SU-DHL-6 (cell line): ENCODE data around the gene TNS4.

Experiments
- H2AFZ ChIP-seq: fragments of 200-600 bp; sonication (generic); 2 replicates; pipeline ENCODE4 v1.6.1; 2014; ENCODE audit warnings: low read depth, mild to moderate bottlenecking, moderate library complexity, mixed read lengths, antibody characterized with exemption, low read length; ENCODE audit not compliant: severe bottlenecking
- H3F3A ChIP-seq: fragments of 200-600 bp; shearing (Covaris generic); 2 replicates; pipeline ENCODE4 v1.6.0; 2016; ENCODE audit warnings: antibody characterized with exemption, mild to moderate bottlenecking; ENCODE audit not compliant: insufficient read depth
- H3K27ac ChIP-seq: fragments of 200-600 bp; sonication (generic); 2 replicates; pipeline ENCODE4 v1.5.1; 2016; ENCODE audit warnings: low read depth, mild to moderate bottlenecking, low read length, moderate library complexity, mixed read lengths
- H3K27me3 ChIP-seq: fragments of 200-600 bp; sonication (generic), shearing (Covaris generic); 2 replicates; pipeline ENCODE4 v1.6.0; 2014; ENCODE audit warnings: mild to moderate bottlenecking, low read length
- H3K36me3 ChIP-seq: fragments of 200-600 bp; sonication (generic); 2 replicates; pipeline ENCODE4 v1.6.1; 2014; ENCODE audit warnings: mild to moderate bottlenecking, low read length, mixed read lengths
- H3K4me2 ChIP-seq: fragments of 300-600, 200-600 bp; shearing (Covaris generic), sonication (generic); 2 replicates; pipeline ENCODE4 v1.6.0; 2014; ENCODE audit warnings: low read length, low read depth, mild to moderate bottlenecking; ENCODE audit not compliant: poor library complexity, severe bottlenecking
- H3K4me3 ChIP-seq: fragments of 200-600 bp; sonication (generic); 2 replicates; pipeline ENCODE4 v1.5.1; 2014; ENCODE audit warnings: antibody characterized with exemption, low read length, mild to moderate bottlenecking, mixed read lengths; ENCODE audit not compliant: insufficient read depth, poor library complexity, severe bottlenecking
- H3K79me2 ChIP-seq: fragments of 200-600 bp; sonication (generic); 2 replicates; pipeline ENCODE4 v1.6.1; 2014; ENCODE audit warnings: mild to moderate bottlenecking, low read length, moderate library complexity; ENCODE audit not compliant: insufficient read depth
- H3K9ac ChIP-seq: fragments of 200-600 bp; sonication (generic); 2 replicates; pipeline ENCODE4 v1.7.0; 2014; ENCODE audit warnings: mild to moderate bottlenecking, low read length
- H3K9me2 ChIP-seq: fragments of 200-600 bp; sonication (generic); replicated peaks from 2 replicates; pipeline ENCODE4 v1.6.1; 2014; ENCODE audit warnings: low read length; ENCODE audit not compliant: insufficient read depth
- H3K9me3 ChIP-seq: fragments of 200-600 bp; sonication (generic); 2 replicates; pipeline ENCODE4 v1.6.1; 2014; ENCODE audit warnings: low read length, mixed read lengths; ENCODE audit not compliant: insufficient read depth
- H4K20me1 ChIP-seq: fragments of 200-600 bp; sonication (generic); 2 replicates; pipeline ENCODE4 v1.6.1; 2014; ENCODE audit warnings: low read depth, mild to moderate bottlenecking, antibody characterized with exemption, low read length, moderate library complexity, mixed read lengths
- EZH2phosphoT487 ChIP-seq: fragments of 200-600 bp; sonication (generic), shearing (Covaris generic); conservative IDR thresholded peaks from 2 replicates; pipeline ENCODE4 v1.6.1; 2018; ENCODE audit warnings: mild to moderate bottlenecking, antibody characterized with exemption, low read length, moderate library complexity, mixed read lengths
- TF ChIP-seq, protein P1 (sequence below): fragments of 200-600 bp; sonication (generic); IDR thresholded peaks from one replicate; pipeline ENCODE4 v1.5.1; 2017; ENCODE audit warnings: antibody characterized with exemption, mild to moderate bottlenecking, low read length, moderate library complexity; ENCODE audit not compliant: insufficient read depth, poor library complexity, severe bottlenecking

TNS4 gene

DNA sequence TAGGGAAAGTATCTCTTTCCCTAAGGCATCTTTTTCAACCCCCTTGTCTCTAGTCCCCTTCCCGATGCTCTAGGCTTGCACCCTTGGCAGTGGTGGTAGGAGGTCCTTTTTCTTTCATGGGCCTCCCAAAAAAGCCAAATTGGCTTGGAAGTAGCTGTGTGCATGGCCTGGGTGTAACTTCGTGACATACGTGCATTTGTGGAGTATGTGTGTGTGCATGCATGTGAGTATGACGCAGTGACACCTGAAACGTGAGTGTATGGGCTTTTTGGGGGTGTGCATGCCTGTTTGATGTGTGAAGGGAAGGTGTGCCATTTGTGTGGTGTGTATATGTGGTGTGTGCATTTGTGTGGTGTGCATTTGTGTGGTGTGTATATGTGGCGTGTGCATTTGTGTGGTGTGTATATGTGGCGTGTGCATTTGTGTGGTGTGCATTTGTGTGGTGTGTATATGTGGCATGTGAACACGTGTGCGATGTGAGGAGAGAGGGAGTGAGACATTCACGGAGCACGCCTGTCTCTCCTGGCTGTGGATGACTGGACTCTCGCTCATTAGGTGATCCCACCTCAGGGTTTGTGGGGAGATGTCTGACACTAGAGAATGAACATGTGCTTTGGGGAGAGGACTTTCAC is 42.5 kb downstream of the TNS4 start:
- Histone ChIP-seq H3K4me2 (no peak overlapping the region), H4K20me1 (no peaks in the 10 kb centered on the region), H3K4me3 (no peak overlapping the region), H3K27ac (no peak overlapping the region), H3K9ac (no peak overlapping the region), H3K9me2 (no peaks in the 10 kb centered on the region), H3K9me3 (no peaks in the 10 kb centered on the region), H3K27me3 (no peaks in the 10 kb centered on the region), H2AFZ (no peak overlapping the region), H3K79me2 (no peaks in the 10 kb centered on the region), H3F3A (no peaks in the 10 kb centered on the region), H3K36me3 (no peaks in the 10 kb centered on the region)
- TF ChIP-seq, protein P1, sequence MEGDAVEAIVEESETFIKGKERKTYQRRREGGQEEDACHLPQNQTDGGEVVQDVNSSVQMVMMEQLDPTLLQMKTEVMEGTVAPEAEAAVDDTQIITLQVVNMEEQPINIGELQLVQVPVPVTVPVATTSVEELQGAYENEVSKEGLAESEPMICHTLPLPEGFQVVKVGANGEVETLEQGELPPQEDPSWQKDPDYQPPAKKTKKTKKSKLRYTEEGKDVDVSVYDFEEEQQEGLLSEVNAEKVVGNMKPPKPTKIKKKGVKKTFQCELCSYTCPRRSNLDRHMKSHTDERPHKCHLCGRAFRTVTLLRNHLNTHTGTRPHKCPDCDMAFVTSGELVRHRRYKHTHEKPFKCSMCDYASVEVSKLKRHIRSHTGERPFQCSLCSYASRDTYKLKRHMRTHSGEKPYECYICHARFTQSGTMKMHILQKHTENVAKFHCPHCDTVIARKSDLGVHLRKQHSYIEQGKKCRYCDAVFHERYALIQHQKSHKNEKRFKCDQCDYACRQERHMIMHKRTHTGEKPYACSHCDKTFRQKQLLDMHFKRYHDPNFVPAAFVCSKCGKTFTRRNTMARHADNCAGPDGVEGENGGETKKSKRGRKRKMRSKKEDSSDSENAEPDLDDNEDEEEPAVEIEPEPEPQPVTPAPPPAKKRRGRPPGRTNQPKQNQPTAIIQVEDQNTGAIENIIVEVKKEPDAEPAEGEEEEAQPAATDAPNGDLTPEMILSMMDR, result no peak
- no peak for TF ChIP-seq EZH2phosphoT487

GRCh38 chr17:40457964-40458791 is 43.2 kb downstream of the TNS4 start:
- Histone ChIP-seq H3K9ac (no peak overlapping the region), H3K36me3 (no peaks in the 10 kb centered on the region), H3K79me2 (no peaks in the 10 kb centered on the region), H3K27ac (no peak overlapping the region), H4K20me1 (no peaks in the 10 kb centered on the region), H3K27me3 (no peaks in the 10 kb centered on the region), H3F3A (no peaks in the 10 kb centered on the region), H2AFZ (no peak overlapping the region), H3K4me3 (no peak overlapping the region), H3K4me2 (no peak overlapping the region), H3K9me3 (no peaks in the 10 kb centered on the region), H3K9me2 (no peaks in the 10 kb centered on the region)
- TF ChIP-seq, protein P1, result no peak
- TF ChIP-seq EZH2phosphoT487, result no peak

DNA sequence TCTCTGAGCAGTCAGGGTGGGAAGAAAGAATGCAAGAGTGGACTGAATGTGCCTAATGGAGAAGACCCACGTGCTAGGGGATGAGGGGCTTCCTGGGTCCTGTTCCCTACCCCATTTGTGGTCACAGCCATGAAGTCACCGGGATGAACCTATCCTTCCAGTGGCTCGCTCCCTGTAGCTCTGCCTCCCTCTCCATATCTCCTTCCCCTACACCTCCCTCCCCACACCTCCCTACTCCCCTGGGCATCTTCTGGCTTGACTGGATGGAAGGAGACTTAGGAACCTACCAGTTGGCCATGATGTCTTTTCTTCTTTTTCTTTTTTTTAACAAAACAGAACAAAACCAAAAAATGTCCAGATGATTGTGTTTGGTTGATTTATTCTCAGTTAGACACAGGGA is 44.1 kb downstream of the TNS4 start:
- H3K79me2 ChIP-seq, result no peaks in the 10 kb centered on the region
- no peaks in the 10 kb centered on the region for H3K36me3 ChIP-seq
- TF ChIP-seq EZH2phosphoT487, result no peak
- TF ChIP-seq, protein P1, result no peak

More for the DNA sequence above, 44.1 kb downstream of the TNS4 start:
- Histone ChIP-seq H3K9ac (no peak overlapping the region), H4K20me1 (no peaks in the 10 kb centered on the region), H3K9me2 (no peaks in the 10 kb centered on the region), H3K9me3 (no peaks in the 10 kb centered on the region), H3F3A (no peaks in the 10 kb centered on the region), H3K4me2 (no peak overlapping the region), H2AFZ (no peak overlapping the region), H3K27me3 (no peaks in the 10 kb centered on the region), H3K4me3 (no peak overlapping the region), H3K27ac (no peak overlapping the region)
